ENCODE results near the gene SLC2A11.
"Not testable (repeated sequence)": the region's sequence is repeated elsewhere in the genome, so short reads cannot be mapped to it uniquely, and the experiment has no call there.

Gene SLC2A11

DNA sequence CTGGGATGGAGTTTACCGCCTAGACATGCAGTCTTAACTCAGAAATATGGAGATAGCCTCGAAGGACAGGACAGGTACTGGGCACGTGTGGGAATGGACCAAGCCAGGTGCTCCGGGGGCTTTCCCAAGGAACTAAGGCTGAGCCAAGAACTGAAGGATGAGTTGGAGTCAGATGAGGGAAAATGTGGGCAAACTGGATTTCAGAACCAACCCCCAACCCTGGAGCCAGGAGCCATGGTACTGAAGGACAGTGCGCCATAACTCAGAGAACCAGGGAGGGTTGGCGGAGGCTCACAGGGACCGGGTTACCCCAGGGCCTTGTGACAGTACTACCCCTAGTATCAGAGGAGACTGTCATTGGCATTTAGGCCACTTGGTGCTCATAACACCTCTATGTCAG, 34.1 kb downstream of the SLC2A11 start:
- no peak for DNase-seq (ENCODE audit: low spot score)

DNA sequence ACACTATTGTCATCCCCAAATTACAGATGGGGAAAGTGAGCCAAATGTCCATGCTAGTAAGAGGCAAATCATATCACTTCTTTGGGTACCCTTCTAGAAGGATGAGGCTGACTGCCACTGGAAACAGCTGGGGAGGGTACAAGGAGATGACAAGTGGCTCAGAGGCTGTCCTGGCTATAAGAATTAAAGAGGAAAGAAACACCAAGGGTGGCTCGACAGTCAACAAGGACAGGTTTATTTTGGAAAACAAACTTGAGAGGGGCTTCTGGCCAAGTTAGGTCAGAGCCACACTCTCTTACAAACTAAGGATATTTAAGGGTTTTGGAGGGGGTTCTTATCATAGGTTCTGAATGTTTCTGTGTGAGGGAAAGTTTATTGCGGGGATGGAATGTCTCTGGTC, 34.5 kb downstream of the SLC2A11 start:
- no peak for DNase-seq (ENCODE audit: low spot score)

DNA sequence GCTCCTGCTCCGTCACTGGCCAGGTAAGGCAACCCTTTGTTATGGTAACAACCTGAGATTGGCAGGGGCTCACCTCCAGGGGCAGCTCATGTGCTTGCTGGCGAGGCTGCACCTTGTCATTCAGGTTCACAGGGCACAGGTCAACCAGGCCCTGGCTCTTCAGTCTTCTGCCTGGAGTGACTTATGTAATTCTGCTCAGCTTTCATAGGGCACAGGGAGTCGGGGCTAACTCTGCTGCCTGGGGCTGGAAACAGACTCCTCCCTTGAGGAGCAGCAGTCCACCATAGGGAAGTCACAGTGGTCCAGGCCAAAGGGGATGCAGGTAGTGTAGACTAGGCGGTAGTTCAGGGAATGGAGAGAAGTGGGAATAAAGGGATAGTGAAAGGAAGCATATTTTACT, 35.0 kb downstream of the SLC2A11 start:
- DNase-seq (ENCODE audit: low spot score): no peak

DNA sequence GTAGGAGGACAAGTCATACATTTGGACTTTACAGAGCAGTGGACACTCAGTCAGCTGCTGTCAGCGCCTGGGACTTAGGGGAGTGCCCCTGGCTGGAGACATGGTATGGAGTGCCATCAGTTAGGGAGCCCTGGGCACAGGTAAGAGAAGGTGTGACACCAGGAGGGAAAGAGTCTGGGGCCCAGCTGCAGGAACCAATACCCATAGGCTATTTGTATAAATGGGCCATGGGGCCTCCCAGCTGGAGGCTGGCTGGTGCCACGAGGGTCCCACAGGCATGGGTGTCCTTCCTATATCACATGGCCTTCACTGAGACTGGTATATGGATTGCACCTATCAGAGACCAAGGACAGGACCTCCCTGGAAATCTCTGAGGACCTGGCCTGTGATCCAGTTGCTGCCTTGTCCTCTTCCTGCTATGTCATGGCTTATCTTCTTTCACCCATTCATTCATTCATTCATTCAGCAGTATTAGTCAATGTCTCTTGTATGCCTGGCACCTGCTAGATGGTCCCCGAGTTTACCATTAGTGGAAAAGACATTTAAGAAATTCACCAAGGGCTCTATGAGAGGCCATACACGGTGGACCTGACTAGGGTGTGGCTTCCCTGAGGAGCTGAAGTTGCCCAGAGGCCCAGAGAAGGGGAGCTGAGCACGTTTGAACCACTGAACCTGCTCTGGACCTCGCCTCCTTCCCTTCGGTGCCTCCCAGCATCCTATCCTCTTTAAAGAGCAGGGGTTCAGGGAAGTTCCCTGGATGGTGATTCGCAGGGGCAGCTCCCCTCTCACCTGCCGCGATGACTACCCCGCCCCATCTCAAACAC, 35.7 kb downstream of the SLC2A11 start:
- no peak for DNase-seq (ENCODE audit: low spot score)

DNA sequence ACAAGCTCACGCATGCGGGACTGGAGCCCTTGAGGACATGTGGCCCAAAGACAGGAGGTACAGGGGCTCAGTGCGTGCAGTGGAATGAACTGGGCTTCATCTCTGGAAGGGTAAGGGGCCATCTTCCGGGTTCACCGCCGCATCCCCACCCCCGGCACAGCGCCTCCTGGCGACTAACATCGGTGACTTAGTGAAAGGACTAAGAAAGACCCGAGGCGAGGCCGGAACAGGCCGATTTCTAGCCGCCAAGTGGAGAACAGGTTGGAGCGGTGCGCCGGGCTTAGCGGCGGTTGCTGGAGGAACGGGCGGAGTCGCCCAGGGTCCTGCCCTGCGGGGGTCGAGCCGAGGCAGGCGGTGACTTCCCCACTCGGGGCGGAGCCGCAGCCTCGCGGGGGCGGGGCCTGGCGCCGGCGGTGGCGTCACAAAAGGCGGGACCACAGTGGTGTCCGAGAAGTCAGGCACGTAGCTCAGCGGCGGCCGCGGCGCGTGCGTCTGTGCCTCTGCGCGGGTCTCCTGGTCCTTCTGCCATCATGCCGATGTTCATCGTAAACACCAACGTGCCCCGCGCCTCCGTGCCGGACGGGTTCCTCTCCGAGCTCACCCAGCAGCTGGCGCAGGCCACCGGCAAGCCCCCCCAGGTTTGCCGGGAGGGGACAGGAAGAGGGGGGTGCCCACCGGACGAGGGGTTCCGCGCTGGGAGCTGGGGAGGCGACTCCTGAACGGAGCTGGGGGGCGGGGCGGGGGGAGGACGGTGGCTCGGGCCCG, 36.5 kb downstream of the SLC2A11 start, which contains the start of gene MIF:
Gene MIF, plus strand, starts transcription at position 439 of the 765 bp plus-strand sequence. Its CDS starts 92 bp downstream, at position 531.
- peak; percentile 96 for DNase-seq (ENCODE audit: low spot score)

DNA sequence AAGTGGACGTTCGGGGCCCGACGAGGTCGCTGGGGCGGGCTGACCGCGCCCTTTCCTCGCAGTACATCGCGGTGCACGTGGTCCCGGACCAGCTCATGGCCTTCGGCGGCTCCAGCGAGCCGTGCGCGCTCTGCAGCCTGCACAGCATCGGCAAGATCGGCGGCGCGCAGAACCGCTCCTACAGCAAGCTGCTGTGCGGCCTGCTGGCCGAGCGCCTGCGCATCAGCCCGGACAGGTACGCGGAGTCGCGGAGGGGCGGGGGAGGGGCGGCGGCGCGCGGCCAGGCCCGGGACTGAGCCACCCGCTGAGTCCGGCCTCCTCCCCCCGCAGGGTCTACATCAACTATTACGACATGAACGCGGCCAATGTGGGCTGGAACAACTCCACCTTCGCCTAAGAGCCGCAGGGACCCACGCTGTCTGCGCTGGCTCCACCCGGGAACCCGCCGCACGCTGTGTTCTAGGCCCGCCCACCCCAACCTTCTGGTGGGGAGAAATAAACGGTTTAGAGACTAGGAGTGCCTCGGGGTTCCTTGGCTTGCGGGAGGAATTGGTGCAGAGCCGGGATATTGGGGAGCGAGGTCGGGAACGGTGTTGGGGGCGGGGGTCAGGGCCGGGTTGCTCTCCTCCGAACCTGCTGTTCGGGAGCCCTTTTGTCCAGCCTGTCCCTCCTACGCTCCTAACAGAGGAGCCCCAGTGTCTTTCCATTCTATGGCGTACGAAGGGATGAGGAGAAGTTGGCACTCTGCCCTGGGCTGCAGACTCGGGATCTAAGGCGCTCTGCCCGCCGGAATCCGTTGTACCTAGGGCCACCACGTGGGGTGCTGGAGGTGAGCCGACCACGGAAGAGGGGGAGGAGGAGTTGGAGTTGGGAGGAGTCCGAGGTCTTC, 37.3 kb downstream of the SLC2A11 start:
- peak; percentile 69 for DNase-seq (ENCODE audit: low spot score)

DNA sequence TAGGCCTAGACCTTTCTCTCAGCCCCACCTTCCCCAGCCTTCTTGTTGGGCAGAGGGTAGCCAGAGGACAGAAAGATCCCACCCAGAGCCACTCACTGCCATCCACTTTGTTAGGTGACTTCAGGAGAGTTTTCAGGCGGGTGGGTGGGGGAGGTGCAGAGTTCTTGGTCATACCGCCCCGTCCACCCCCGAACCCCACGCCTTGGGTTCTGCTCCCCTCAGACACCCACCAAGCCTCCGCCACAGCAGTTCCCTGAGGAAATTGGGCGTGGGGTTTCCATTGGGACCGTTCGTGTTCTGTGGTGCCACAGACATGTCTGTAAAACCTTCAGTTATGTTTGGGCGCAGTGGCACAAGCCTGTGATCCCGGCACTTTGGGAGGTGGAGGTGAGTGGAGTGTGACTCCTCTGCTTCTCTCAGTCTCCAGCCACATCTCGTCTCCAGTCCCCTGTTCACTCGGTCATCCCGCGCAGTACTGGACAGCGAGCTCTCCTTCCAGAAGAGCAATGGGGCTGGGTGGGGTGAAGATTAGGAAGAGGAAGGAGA, 38.0 kb downstream of the SLC2A11 start:
- no peak for DNase-seq (ENCODE audit: low spot score)

DNA sequence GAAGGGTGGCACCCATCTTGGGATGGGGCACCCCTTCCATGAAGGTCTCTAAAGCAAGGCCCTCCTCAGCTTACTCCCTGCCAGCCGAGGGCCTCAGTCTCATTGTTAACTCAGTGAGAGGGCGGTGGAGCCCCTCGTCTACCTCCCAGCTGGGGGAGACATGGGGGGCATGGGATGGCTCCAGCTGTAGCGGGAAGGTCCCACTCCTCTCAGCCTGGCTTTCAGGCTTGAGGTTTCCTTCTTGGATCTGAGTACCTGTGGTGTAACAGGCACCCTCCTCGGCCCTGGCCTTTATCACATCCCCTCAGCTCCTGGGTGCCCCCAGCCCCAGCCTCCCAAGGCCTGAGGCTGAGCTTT, 38.5 kb downstream of the SLC2A11 start:
- no peak for DNase-seq (ENCODE audit: low spot score)

DNA sequence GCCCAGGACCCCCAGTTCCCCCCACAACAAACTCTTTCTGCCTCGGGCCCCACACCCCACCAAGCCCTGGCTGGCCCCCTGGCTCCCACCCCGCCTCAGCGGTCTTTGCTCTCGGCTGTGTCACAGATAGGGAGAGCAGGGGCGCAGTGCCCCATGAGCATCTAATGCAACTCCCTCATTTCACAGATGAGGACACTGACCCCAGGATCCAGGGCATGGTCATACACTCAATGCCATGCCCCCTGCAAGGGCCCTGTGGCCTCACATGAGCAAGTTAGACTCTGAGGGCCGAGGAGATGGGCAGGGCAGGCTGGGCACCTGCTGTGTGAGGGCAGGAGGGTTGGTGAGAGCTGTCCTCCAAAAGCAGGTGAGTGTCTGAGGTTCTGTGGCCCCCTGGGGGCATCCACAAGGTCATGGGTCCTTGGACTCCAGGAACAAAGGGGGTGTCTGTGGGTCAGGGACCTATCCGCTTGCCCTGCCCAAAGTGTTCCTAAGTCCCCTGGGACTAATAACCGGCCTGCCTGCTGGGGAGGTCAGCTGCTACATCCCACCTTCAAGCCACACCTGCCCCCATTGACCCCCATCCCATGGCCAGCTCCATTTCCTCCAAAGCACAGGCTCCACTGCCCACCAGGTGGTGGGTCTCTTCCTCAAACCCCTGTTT, 39.0 kb downstream of the SLC2A11 start:
- DNase-seq (ENCODE audit: low spot score): no peak

DNA sequence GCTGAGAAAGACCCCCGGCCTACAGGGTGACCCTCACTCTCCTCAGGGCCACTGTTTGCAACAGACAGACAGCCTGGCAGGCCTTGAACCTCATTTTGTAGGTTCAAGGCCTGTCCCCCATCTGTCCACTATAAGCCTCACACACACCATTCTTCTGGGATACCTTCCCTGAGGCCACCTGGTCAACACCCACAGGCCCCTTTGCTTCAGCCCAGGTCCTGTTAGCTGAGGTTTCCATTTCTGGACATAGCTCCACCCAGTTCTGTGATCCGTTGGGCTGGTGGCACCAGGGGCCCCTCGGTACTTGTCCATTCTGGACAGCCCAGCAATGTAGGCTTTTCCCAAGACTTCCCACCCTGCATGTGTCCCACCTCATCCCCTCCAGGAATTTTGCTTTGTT, 39.6 kb downstream of the SLC2A11 start:
- DNase-seq (ENCODE audit: low spot score): no peak

DNA sequence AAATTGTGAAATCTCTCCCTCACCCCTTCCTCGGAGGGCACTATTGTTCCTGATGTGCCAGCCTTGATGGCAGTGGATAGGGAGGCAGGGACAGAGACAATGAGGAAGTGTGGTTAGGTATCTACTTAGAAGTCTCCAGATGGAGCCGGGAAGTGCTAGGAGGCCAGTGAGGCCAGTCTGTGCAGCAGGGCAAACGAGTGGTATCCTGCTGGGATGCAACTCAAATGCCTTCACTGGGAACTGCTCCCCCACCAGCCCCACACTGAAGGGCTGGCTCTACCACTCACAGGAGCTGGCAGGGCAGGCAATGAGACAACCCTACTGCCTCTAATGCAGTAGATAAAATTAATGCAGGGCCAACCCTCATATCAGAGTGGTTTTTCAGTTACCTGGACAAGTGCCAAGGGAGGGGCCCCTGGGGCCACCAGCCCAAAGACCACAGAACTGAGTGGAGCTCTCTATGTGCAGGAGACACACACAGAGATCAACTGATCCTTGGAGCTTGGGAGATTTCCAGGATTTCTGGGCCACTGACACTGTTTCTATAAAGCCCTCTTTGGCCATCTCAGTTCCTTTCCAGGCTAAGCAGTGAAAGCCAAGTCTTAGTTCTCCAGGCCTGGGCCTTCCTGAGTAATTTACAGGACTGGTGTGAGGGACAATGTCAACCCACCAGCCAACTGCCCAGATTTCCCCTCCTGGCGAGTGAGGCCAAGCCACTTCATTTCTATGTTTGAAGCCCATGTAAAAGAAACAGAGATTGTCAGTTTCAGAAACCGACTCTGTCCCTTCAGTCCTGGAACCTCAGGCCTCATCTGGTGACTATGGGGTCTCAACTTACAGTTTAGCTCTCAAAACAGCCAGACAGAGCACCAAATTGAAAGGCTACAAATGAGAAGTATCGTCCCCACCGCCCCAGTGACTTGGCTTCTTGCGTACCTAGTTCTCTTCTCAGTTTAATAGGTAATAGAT, 40.6 kb downstream of the SLC2A11 start:
- peak; percentile 49 for DNase-seq (ENCODE audit: low spot score)

DNA sequence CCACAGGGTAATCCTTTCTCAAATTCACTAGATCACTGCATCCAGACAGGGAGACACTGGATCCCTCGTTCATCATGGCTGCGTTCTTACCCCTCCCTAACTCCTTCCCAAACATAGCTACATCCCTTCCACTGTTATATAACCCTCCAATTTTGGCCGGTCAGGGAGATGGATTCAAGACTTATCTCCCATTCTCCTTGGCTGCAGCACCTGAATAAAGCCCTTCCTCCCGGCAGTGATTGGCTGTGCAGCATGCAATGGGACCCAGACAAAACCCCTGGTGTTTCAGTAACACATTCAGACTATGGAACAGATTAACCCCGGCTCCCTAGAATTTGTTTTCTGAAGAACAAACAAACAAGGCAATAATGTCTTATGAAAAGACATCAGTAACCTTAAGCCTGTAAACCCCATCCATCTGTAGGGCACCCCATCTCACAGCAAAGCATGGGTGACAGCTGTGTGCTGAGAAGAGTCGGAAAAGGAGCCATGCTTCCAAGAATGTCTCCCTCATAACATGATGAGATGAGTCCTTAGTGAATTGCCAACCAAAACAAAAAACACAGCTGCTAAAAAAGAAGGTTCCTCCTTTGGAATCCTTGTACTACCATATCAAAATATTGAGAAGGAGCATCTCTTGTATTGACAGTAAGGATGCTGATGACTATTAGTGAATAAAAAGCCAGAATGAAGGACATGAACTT, 41.5 kb downstream of the SLC2A11 start:
- no peak for DNase-seq (ENCODE audit: low spot score)

DNA sequence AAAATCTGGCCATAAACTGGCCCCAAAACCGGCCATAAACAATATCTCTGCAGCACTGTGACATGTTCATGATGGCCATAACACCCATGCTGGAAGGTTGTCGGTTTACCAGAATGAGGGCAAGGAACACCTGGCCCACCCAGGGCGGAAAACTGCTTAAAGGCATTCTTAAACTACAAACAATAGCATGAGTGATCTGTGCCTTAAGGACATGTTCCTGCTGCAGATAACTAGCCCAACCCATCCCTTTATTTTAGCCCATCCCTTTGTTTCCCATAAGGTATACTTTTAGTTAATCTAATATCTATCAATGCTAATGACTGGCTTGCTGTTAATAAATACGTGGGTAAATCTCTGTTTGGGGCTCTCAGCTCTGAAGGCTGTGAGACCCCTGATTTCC, 42.6 kb downstream of the SLC2A11 start:
- not testable (repeated sequence) for DNase-seq (ENCODE audit: low spot score)

DNA sequence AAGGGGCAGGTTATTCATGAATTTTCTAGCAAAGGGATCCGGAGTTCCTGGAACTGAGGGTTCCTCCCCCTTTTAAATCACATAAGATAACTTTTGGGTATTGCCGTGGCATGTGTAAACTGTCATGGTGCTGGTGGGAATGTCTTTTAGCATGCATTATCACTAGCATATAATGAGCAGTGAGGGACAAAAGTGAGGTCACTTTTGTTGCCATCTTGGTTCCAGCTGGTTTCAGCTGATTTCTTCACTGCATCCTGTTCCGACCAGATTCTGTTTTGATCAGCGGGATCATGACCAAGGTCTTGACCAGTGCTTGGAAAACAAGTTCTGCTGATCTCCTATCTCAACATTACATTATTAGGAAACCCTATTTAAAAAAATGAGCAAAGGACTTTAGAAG, 43.9 kb downstream of the SLC2A11 start:
- no peak for DNase-seq (ENCODE audit: low spot score)

DNA sequence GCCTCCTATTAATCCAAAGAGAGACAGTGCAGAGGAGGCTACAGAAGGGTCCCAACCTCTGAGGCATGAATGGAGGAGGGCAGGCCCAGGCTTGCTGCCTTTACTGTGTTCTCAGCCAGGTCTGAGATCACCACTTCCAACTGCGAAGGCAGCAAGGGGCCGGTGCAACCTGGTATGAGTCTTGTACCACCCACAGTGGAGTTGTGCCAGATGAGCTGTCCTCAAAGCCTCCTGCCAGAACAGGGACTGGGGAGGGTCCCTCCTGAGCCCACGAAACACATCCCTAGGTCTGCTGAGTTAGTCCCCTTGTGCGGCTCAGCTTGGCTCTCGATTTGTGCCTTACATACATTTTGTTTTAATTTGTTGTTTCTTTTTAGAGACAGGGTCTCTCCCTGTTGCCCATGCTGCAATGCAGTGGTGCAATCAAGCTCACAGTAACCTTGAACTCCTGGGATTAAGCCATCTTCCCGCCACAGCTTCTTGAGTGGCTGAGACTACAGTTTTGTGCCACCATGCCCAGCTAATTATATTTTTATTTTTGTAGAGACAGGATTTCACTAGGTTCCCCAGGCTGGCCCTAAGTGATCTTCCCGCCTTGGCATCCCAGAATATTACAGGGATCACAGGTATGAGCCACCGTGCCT, 45.8 kb downstream of the SLC2A11 start:
- DNase-seq (ENCODE audit: low spot score): no peak

DNA sequence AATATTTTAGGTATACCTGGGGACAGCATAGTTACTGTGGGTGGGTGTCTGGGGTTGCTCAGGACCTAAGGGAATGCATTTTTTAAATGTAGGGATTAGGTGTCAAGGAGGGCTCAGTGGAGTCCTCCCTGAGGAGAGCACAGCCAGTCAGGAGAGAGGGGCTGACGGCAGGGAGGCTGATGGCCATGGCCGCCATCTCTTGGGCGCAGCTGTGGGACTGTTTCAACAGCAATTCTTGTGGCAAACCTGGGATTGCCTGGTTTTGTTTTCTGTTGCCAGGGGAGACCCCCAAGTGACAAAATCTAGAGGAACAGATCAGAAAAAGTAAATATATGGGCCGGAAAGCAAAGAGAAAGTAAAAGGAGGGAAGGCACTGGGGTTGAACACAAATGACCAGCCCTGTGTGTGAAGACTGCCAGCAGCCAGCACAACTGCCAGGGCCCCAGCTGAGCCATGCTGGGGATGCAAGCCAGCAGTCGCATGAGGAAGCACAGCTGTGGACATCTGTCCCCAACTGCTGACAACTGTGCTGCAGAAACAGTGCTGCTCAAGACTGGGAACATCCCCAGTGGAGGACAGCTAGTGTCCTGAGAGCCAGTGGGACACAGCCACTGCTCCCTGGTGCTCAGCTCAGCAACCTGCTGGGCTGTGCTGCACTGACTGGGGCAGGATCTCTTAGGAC, 47.0 kb downstream of the SLC2A11 start:
- DNase-seq (ENCODE audit: low spot score): peak; percentile 90

DNA sequence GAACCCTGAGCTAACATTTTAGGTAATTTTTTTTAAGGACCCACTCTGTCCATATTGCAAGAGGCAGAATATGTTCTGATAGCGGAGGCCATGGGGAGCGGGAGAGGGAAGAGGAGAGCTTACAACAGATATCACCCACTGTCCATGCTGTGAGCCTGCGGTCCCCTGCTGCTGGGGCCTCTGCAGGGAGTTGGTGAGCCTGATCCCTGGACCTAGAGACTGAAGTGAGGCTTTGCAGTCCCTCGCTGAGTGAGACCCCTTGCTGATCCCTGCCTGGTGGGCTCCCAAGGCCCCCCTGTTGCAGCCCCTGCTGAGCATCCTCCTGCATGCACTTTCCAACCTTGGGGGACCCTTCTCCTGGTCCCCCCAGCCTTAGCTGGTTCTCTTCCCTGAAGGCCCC, 49.0 kb downstream of the SLC2A11 start:
- no peak for DNase-seq (ENCODE audit: low spot score)

DNA sequence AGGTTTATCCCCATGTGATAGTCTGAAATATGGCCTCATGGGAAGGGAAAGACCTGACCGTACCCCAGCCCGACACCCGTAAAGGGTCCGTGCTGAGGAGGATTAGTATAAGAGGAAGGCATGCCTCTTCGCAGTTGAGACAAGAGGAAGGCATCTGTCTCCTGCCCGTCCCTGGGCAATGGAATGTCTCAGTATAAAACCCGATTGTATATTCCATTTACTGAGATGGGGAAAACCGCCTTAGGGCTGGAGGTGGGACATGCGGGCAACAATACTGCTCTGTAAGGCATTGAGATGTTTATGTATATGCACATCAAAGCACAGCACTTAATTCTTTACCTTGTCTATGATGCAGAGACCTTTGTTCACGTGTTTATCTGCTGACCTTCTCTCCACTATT, 49.7 kb downstream of the SLC2A11 start:
- DNase-seq (ENCODE audit: low spot score): not testable (repeated sequence)

All from Ammon's horn (tissue), 1 donor.